PFSK-1 (cell line): ENCODE data around the gene NRXN3.

Experiments used
- POLR2AphosphoS5 ChIP-seq: IDR thresholded peaks from 2 replicates; pipeline ENCODE4 v1.6.1; 2012; ENCODE audit warnings: low read depth, mild to moderate bottlenecking, control low read depth, low read length, moderate library complexity
- SIN3A ChIP-seq: IDR thresholded peaks from 2 replicates; pipeline ENCODE4 v1.6.1; 2012; ENCODE audit warnings: mild to moderate bottlenecking, low read length, moderate library complexity, borderline replicate concordance; ENCODE audit not compliant: insufficient read depth
- TAF1 ChIP-seq: IDR thresholded peaks from 2 replicates; pipeline ENCODE4 v1.6.1; 2012; ENCODE audit warnings: low read length, control low read depth, borderline replicate concordance; ENCODE audit not compliant: insufficient read depth

GRCh38 chr14:79862045-79862444, 1691.9 kb downstream of the NRXN3 start:
- TF ChIP-seq TAF1 (no peak), POLR2AphosphoS5 (no peak), SIN3A (no peak)
